Heart left ventricle (tissue), 16 donors: ENCODE results near the gene ARHGAP24. TPM values are rescaled to one million over a fixed set of nuclear protein-coding genes. Genes with fewer than 3 reads are reported as not detected.

ENCODE experiments used
- ATAC-seq, 4 donors: fragments of 200-7000 bp; cut with Tn5 transposase; one replicate each; pipeline ENCODE4 v1.9.1; 2020 to 2022; ENCODE audit warnings: moderate library complexity in 4 of 4, mild to moderate bottlenecking in 3 of 4, moderate number of reproducible peaks in 1 of 4
- DNase-seq, 5 donors: peaks; one replicate each; pipeline ENCODE4 v3.0.0-alpha.2; 2020
- H3K27ac ChIP-seq, 12 donors: fragments of 200-600 bp; sonication (generic) in 4 of 12; one replicate each; pipeline versions ENCODE4 v1.5.0 to v1.8.0; 2016 to 2022; ENCODE audit warnings: mild to moderate bottlenecking in 2 of 12
- H3K27me3 ChIP-seq, 9 donors: fragments of 200-600 bp; sonication (generic) in 2 of 9; one replicate each; pipeline versions ENCODE4 v1.5.1 to v1.8.0; 2016 to 2022; ENCODE audit warnings: mild to moderate bottlenecking in 3 of 9
- H3K36me3 ChIP-seq, 9 donors: fragments of 200-600 bp; sonication (generic) in 2 of 9; one replicate each; pipeline versions ENCODE4 v1.5.0 to v1.8.0; 2018 to 2022; ENCODE audit warnings: mild to moderate bottlenecking in 2 of 9
- H3K4me1 ChIP-seq, 12 donors: fragments of 200-600 bp; sonication (generic) in 4 of 12; one replicate each; pipeline versions ENCODE4 v1.5.0 to v1.8.0; 2016 to 2022; ENCODE audit warnings: mild to moderate bottlenecking in 3 of 12
- H3K4me3 ChIP-seq, 12 donors: fragments of 200-600 bp; sonication (generic) in 4 of 12; one replicate each; pipeline versions ENCODE4 v1.5.0 to v1.8.0; 2017 to 2022; ENCODE audit warnings: mild to moderate bottlenecking in 9 of 12, moderate library complexity in 4 of 12
- H3K9me3 ChIP-seq, 12 donors: fragments of 200-600 bp; sonication (generic) in 4 of 12; one replicate each; pipeline versions ENCODE4 v1.5.0 to v1.8.0; 2016 to 2022; ENCODE audit warnings: mild to moderate bottlenecking in 1 of 12
- CTCF ChIP-seq, 12 donors: fragments of 200-600 bp; sonication (generic) in 4 of 12; IDR thresholded peaks; one replicate each; pipeline versions ENCODE4 v1.5.0 to v1.8.0; 2018 to 2022; ENCODE audit warnings: antibody characterized with exemption in 12 of 12, mild to moderate bottlenecking in 5 of 12
- POLR2A ChIP-seq, 2 donors: fragments of 450-650 bp; IDR thresholded peaks; one replicate each; pipeline ENCODE4 v1.6.1; 2017; ENCODE audit warnings: antibody characterized with exemption in 2 of 2, mild to moderate bottlenecking in 2 of 2, moderate library complexity in 2 of 2
- WGBS, 4 donors: extraction: QIAGEN DNeasy Blood & Tissue Kit in 2 of 4; methylation state at CpG; one replicate each; pipeline versions ENCODE4 v1.1.5 to v1.1.7; 2013 to 2018; 5-methylcytosine and 5-hydroxymethylcytosine counted together
- intact Hi-C, 10 donors: fragments of 100-400 bp; cut with DNase I; formaldehyde crosslinking; loops; one replicate each; pipeline versions ENCODE4 v1.11.1 to v1.14.2; 2022
- polyA plus RNA-seq, 2 donors: library from polyadenylated mRNA; stranded (reverse); fragments of 200-250 nt; gene quantifications; one replicate each; pipeline ENCODE4 v1.2.3, GENCODE V29; 2013
- total RNA-seq, 9 donors: library from RNA; depleted of rRNA in 2 of 9; stranded (reverse); fragments of >200 nt in 2 of 9; fragmentation: NEBNext Ultra II Directional in 3 of 9; extraction: Animal tissue kit (Norgen Biotek cat#: 25700) in 3 of 9; gene quantifications; one replicate each; pipeline versions ENCODE4 v1.1.0 to v1.2.4, GENCODE V29; 2016 to 2023
- donor health status: ischemic (EF 13 %, LVEDD 7.1; RV severe dilation, severe dysfunction).
- donor health status: healthy with polysubstance abuse.
- donor health status: DM: no; HTN: yes; CAD: no.
- donor health status: DM: no; HTN: no; CAD: no.
- donor health status: ischemic (EF 25% LVEDD 6.9; RV normal size, moderate dysfunction).
- donor health status: ischemic (EF 25% LVEDD 5.7; RV mildly dilated, moderate dysfunction).
- donor health status: healthy.
- donor health status: DM: yes; HTN: yes; CAD: no.
- donor health status: ischemic (EF 35%, LVEDD 5.7; RV mildly dilated, moderate dysfunction).
- donor health status: nonischemic (EF 11% LVEDD 7.7; RV severe dilation, severe dysfunction).
- donor health status: DM: yes; HTN: yes; CAD: no.
- donor health status: PGD.
- donor health status: ischemic (EF 29% LVEDD 5.4; RV normal size, mild dysfunction).
- donor health status: nonischemic (EF 23%, LVEDD 6.1; RV moderate dilation, normal function).

Gene ARHGAP24
- total and polyA plus RNA-seq, 11 donors, result 4.5 to 36.9 (median 18.9) TPM

DNA sequence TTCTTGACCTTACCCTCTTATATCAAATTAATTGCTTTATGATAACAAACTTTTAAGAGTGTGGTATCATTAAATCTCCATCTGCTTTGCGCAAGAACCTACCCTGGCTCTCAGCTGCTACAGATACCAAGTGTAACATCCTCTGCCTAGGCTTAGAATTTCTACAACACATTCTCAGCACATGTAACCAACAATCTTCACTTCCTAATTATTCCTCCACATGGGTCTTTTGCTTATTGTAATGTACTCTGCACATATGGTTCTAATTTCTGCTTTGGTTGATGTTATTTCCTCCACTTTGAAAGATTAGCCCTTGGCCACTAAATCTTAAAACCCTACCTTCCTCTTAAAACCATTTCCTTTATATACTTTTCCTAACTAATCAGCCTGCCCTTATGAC is 242.4 kb downstream of the ARHGAP24 start:
- no peak for TF ChIP-seq CTCF (IDR thresholded peaks at IDR 0.05)
- ATAC-seq (no peak), DNase-seq (no peak)
- intact Hi-C loops, result no loop called here
- H3K4me3 ChIP-seq, result no peak overlapping the region
- peak overlapping the region in 2 of 12 donors; percentile 4 to 61 for H3K27ac ChIP-seq
- H3K36me3 ChIP-seq, result peaks cover 0 to 5% (median 0%) of the 10 kb centered on the region in 9 donors
- WGBS, 4 donors, result 87 to 96% (median 90%) methylated on average over 1 of the region's 1 CpG
- H3K27me3 ChIP-seq, result no peaks in the 10 kb centered on the region
- H3K4me1 ChIP-seq, result peaks cover 0 to 30% (median 0%) of the 10 kb centered on the region in 12 donors
- no peaks in the 10 kb centered on the region for H3K9me3 ChIP-seq

GRCh38 chr4:85717847-85718246 is 242.9 kb downstream of the ARHGAP24 start:
- DNase-seq, result no peak
- Histone ChIP-seq H3K4me1 (peaks cover 0 to 30% (median 0%) of the 10 kb centered on the region in 12 donors), H3K9me3 (no peaks in the 10 kb centered on the region), H3K27me3 (no peaks in the 10 kb centered on the region), H3K36me3 (peaks cover 0 to 7% (median 0%) of the 10 kb centered on the region in 9 donors), H3K4me3 (no peak overlapping the region), H3K27ac (peak overlapping the region in 1 of 12 donors; percentile 61)
- intact Hi-C loops, result no loop called here
- 37 to 59% (median 40%) methylated on average over 2 of the region's 2 CpGs for WGBS, 4 donors
- no peak for ATAC-seq
- TF ChIP-seq POLR2A (IDR thresholded peaks at IDR 0.05) (no peak), CTCF (IDR thresholded peaks at IDR 0.05) (no peak)

GRCh38 chr4:85720735-85721134 is 245.8 kb downstream of the ARHGAP24 start:
- no peak overlapping the region for H3K4me3 ChIP-seq
- intact Hi-C loops, result loop anchor here in 1 of 10 donors (10.0 kb wide), 1 partner anchor 126 kb away; no protein-coding TSS in a partner anchor
- peaks cover 0 to 7% (median 0%) of the 10 kb centered on the region in 9 donors for H3K36me3 ChIP-seq
- no peaks in the 10 kb centered on the region for H3K27me3 ChIP-seq
- no peak for TF ChIP-seq POLR2A (IDR thresholded peaks at IDR 0.05)
- no peak for TF ChIP-seq CTCF (IDR thresholded peaks at IDR 0.05)
- WGBS, 4 donors, result 59 to 63% (median 62%) methylated on average over 3 of the region's 3 CpGs
- peaks cover 0 to 36% (median 12%) of the 10 kb centered on the region in 12 donors for H3K4me1 ChIP-seq
- ATAC-seq, result no peak
- no peaks in the 10 kb centered on the region for H3K9me3 ChIP-seq
- no peak for DNase-seq
- no peak overlapping the region for H3K27ac ChIP-seq

DNA sequence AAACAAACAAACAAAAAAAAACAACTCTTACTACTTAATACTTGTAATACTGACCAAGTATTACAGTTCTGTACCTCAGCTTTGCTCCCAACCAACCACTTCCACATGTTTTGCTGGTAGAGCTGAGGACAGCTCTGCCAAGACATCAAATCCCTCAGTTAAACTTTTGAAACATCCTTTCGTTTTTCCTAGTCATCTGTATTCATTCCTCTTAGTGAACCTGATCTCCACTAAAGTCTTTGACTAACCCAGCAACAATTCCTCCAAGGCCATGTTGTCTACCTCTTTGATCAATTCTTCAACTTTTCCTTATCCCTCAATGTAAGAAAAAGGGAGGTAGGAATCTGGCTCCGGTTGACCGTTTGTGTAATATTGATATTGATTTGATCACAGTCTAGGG is 247.5 kb downstream of the ARHGAP24 start:
- peaks cover 0 to 40% (median 21%) of the 10 kb centered on the region in 12 donors for H3K4me1 ChIP-seq
- intact Hi-C loops, result loop anchor here in 1 of 10 donors (10.0 kb wide), 1 partner anchor 128 kb away; no protein-coding TSS in a partner anchor
- WGBS, 4 donors, result 90 to 95% (median 93%) methylated on average over 3 of the region's 3 CpGs
- DNase-seq, result no peak
- H3K27me3 ChIP-seq, result no peaks in the 10 kb centered on the region
- no peaks in the 10 kb centered on the region for H3K9me3 ChIP-seq
- no peak overlapping the region for H3K27ac ChIP-seq
- H3K36me3 ChIP-seq, result peaks cover 0 to 7% (median 0%) of the 10 kb centered on the region in 9 donors
- ATAC-seq, result no peak
- TF ChIP-seq CTCF (IDR thresholded peaks at IDR 0.05), result no peak
- no peak for TF ChIP-seq POLR2A (IDR thresholded peaks at IDR 0.05)
- no peak overlapping the region for H3K4me3 ChIP-seq
